Hypothalamus (tissue), 51 donors: Measurements from ENCODE around the gene SLC16A12.
"Not testable (repeated sequence)": the region's sequence is repeated elsewhere in the genome, so short reads cannot be mapped to it uniquely, and the experiment has no call there.

ENCODE experiments used
- DNase-seq, 51 donors: peaks; one replicate each; lab custom pipeline; 2025; lab: John Stamatoyannopoulos, UW

The SLC16A12 gene

GRCh38 chr10:89550509-89550908 is 15.1 kb upstream of the SLC16A12 start:
- no peak for DNase-seq

DNA sequence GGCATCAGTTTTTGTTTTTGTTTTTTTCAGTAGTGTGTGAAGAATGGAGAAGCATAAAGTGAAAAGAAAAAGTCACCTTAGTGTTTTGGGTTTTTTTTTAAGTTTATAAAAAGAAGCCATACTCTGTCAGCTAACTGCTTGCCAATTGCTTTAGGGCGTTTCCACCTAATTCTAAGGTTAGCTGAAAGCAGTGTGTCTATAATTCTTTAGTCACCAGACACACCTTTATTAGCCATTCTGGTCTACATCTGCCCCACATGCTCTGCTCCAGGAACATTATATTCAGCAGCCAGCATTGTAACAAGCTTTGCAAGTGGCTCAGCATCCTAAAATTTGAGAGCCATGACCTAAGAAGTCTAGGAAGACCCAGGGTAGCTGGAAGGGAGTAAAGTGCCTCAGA is 14.1 kb upstream of the SLC16A12 start:
- no peak for DNase-seq

DNA sequence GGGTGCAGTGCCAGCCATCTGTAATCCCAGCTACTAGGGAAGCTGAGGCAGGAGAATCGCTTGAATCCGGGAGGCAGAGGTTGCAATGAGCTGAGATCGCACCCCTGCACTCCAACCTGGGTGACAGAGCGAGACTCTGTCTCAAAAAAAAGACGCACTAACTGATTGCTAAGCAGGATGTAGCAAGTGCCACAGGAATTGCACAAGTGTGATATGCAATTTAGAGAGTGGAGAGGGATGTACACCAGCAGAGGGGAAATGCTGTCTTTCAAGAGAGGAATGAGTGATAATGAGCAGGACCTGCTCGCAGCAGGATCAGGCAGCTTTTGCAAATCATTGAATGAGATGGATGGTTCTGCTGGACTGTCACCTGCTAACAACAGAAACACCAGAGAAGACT is 13.3 kb upstream of the SLC16A12 start:
- no peak for DNase-seq

- no peak for DNase-seq
These were observed 12.6 kb upstream of the SLC16A12 start for GRCh38 chr10:89547853-89548513.

DNA sequence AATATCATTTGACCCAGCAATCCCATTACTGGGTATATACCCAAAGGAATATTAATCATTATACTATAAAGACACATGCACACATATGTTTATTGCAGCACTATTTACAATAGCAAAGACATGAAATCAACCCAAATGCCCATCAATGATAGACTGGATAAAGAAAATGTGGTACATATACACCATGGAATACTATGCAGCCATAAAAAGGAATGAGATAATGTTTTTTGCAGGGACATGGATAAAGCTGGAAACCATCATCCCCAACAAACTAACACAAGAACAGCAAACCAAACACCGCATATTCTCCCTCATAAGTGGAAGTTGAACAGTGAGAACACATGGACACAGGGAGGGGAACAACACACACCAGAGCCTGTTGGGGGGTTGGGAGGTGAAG is 11.3 kb upstream of the SLC16A12 start:
- not testable (repeated sequence) for DNase-seq

DNA sequence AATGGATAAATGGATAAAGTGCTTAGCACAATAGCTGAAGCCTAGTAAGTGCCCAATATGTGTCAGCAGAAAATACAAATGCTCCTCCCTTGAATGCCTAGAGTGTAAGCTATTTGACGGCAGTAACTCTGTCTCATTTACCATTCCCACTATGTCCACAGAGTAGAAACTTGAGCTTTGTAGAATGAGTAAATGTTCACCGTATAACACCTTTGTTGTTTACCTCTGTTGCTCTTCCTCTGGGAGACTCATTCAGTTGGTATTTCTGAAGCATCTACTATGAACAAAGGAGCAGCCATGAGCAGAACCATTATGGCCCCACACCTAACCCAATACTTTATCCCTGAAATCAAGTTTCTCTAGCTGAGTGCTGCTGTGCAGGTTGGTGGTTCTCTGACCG is 8.4 kb upstream of the SLC16A12 start:
- DNase-seq: no peak

GRCh38 chr10:89540420-89540949 is 5.1 kb upstream of the SLC16A12 start:
- no peak for DNase-seq

GRCh38 chr10:89537364-89537763 is 2.0 kb upstream of the SLC16A12 start:
- DNase-seq: no peak

DNA sequence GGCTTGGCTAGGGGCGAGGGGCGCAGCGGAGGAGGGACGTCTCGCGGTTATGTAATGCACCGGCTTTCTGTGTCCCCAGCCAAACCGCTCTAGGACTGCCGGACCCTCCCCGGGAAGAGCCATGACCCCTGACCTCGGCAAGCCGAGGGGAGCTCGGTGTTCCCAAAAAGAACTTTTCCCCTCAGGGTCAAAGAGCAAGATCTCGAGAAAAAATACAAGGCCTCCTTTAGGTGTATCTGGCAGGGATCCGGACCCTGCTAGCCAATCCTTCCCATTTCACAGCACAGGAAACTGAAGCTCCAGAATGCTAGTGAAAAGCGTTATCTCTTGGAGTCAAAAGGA is 590 bp upstream of the SLC16A12 start:
- no peak for DNase-seq

DNA sequence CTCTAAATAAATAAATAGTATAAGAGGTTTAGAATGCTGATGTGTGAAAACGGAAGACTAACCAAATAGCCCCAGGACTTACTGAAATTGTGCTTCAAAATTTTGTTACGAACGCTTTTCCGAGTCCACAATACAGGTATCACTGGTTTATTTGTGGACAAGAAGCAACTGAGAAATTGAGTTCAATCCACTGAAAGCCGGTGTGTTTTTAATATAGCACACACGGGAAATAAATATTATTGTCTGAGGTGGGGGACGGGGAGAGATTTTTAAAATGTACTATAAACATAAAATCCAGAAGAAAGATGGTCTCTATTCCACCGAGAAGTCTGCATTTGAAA is 598 bp downstream of the SLC16A12 start:
- DNase-seq: no peak

DNA sequence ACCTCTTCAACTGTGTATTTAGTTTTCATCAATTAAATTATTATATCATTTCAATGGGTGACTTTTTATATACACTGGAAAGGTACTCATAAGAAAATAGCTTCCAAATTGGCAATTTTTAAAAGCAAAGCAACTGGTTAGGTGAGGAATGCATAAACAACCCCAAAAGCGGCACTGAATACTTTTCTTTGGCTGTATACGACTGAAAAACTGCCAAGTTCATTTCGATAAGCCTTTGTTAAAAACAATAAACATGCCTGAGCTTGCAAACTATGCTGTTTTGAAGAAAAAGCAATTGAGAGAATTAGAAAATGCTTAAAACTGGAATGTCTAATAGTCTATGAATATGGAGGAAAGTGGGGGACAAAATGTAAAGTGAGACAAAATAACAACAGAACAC is 2.9 kb downstream of the SLC16A12 start:
- DNase-seq: no peak

DNA sequence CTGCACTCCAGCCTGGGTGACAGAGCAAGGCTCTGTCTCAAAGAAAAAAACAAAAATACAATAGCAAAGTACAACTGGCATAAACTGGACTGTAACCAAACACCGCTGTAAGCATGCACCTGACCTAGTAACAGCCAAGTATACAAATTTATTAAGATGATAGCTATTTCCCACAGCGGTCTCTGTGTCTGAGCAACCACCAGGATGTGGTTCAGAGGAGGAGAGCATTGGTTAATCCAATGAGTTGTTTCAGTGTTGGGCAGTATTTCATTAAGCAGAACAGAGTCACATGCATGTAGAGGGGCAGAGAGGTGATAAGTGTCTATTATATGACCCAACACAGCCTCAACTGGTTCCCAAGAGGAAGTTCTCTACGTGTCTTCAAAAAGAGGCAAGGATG is 4.0 kb downstream of the SLC16A12 start:
- DNase-seq: no peak

DNA sequence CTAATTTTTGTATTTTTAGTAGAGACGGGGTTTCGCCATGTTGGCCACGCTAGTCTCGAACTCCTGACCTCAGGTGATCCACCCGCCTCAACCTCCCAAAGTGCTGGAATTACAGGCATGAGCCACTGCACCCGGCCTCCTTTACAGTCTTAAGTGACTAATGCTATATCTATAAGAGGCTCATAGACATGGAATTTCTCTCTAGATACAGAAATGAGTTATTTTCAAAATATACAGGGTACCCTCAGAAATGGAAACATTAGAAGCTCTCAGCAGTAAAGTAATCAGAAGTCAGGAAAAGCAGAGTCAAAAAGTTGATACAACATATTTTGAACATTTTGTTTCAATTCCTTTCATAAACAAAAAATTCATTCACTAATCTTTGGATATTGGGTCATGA is 5.7 kb downstream of the SLC16A12 start:
- not testable (repeated sequence) for DNase-seq

- no peak for DNase-seq
These were observed 9.0 kb downstream of the SLC16A12 start for GRCh38 chr10:89526358-89526757.

- DNase-seq: no peak
These were observed 9.8 kb downstream of the SLC16A12 start for GRCh38 chr10:89525556-89525955.

DNA sequence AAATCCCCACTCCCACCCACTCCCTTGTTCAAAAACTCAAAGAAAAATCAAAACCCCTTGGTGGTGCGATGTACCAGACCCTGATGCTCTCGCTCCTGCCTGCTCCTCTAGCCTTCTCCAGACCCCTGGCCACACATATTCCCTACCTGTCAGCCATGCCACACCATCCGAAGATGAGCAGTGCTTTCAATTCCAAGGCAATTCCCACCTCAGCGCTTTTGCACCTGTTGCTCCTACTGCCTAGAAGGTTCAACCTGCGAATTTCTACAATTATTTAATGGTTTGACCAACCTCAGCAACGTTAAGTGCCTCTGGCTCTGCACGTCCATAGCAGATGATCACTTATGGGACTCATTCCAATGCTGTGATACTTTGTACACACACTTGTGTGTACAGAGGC is 11.1 kb downstream of the SLC16A12 start:
- no peak for DNase-seq

DNA sequence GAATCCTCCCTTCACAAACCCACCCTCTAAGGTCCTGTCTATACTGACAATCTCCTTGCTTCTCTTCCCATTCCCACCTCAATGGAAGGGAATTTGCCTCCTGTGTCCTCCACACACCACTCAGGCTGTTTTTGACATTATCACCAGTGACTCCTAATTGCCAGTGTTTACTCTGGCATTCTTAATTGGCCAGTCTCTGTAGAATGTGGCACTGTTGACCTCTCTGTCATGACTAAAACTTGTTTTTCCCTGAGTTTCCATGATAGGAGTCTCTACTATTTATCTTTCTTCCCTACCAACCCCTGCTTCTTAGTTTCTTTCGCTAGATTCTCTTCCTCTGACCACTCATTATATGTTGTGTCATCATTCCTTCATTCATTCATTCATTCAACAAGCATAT is 12.1 kb downstream of the SLC16A12 start:
- DNase-seq: no peak

GRCh38 chr10:89522463-89522862 is 12.9 kb downstream of the SLC16A12 start:
- DNase-seq: no peak

DNA sequence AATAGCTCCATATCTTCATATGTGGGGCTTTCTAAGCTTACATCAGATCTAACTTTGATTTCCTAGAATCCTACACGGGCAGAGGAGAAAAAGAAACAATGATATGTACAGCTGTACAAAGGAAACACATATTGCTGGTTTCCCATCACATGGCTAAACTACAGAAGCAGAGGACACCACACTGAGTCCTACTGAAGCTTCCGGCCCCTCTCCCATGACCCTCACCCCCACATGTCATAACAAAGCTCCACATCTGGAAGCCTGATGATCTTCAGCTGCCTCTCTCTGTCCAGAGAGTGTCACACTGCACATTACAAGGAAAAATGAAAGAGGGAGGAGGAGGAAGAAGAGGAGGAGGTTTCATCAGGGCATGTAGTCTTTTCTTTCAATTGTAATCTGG is 14.0 kb downstream of the SLC16A12 start:
- DNase-seq: no peak

DNA sequence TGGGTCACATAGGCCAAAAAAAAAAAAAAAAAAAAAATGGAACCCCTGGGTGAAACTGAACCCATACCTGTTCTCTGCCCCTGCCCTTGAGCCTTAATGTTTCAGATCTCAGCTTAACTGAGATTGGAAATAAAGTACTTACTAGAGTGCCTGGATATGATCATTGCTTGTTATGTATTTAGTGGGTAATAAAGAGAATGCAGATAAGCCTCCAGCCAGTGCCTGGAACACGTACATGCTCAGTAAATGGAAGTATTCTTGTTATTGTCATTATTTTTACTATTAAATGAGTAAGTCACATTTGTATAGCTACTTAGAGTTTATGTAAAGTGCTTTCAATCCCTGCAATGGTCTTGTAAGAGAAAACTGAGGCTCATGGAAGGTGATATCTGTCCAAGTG is 14.7 kb downstream of the SLC16A12 start:
- no peak for DNase-seq

DNA sequence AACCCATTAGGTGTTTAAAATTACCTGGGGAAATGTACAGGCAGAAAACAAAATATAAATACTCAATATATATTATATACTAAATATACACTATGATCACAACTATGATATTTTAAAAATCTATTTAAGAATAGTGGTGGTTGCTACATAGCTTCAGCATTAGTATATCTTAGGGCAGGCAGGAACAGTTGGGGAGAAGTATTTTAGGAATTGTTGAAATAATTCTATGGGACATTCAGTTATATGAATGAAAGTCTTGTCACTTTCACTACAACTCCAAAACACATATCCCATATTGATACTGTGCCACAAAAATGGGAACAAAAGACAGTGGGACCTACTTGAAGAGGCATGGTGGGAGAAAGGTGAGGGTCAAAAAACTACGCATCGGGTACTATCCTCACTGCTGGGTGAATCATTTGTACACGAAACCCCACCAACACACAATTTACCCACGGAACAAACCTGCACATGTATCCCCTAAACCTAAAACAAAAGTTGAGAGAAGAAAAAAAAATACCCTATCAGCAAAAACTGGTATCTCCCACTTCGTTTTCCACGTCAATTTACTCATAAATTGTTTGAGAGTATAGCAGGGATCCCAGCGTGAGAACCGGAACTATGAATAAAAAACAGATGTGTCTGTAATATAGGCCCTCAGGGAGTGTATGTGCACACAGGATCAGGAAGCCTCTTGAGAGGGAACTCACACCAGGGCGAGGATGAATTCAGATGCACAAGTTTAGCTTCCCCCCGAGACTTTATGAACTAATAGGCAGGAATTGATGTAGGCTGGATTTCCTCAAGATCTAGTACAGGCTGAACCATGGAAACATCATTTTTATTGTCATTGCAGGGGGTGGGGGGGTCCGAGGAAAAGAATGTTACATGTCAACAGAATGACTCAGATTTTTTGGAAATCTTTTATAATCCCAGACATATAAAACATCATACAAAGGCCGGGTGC is 16.2 kb downstream of the SLC16A12 start:
- no peak for DNase-seq

- peak in 1 of 51 donors; percentile 3 for DNase-seq
These were observed 17.3 kb downstream of the SLC16A12 start for GRCh38 chr10:89518108-89518507.
